Liver (tissue), 9 donors: ENCODE data around the gene HNF4A. TPM values are rescaled to one million over a fixed set of nuclear protein-coding genes. Genes with fewer than 3 reads are reported as not detected.
A peak's percentile ranks its signal among the peaks of the same experiment; 100 is the strongest.

ENCODE experiments used
- DNase-seq: peaks from one replicate; pipeline ENCODE4 v3.0.0-alpha.2; 2017; ENCODE audit warnings: low spot score
- H3K27ac ChIP-seq, 2 donors: one replicate each; pipeline ENCODE4 v1.7.0; 2013; ENCODE audit warnings: inconsistent platforms in 2 of 2, low read length in 2 of 2, control low read depth in 1 of 2, low read depth in 1 of 2, mild to moderate bottlenecking in 1 of 2
- H3K27me3 ChIP-seq, 4 donors: one replicate each; pipeline versions ENCODE4 v1.6.1 to v1.7.0; 2013; ENCODE audit warnings: low read length in 3 of 4, inconsistent platforms in 1 of 4, mild to moderate bottlenecking in 1 of 4, moderate library complexity in 1 of 4; ENCODE audit not compliant: control insufficient read depth in 4 of 4, insufficient read depth in 4 of 4
- H3K36me3 ChIP-seq, 4 donors: one replicate each; pipeline versions ENCODE4 v1.6.1 to v1.7.0; 2013; ENCODE audit warnings: low read length in 3 of 4, mild to moderate bottlenecking in 3 of 4, low read depth in 1 of 4, moderate library complexity in 1 of 4; ENCODE audit not compliant: control insufficient read depth in 4 of 4, insufficient read depth in 3 of 4
- H3K4me1 ChIP-seq, 4 donors: one replicate each; pipeline versions ENCODE4 v1.6.1 to v1.7.0; 2013; ENCODE audit warnings: low read length in 3 of 4, mild to moderate bottlenecking in 3 of 4, moderate library complexity in 1 of 4; ENCODE audit not compliant: control insufficient read depth in 4 of 4, insufficient read depth in 4 of 4
- H3K4me3 ChIP-seq, 3 donors: one replicate each; pipeline versions ENCODE4 v1.6.1 to v1.7.0; 2013; ENCODE audit warnings: low read length in 3 of 3, control low read depth in 1 of 3, low read depth in 1 of 3, mild to moderate bottlenecking in 1 of 3
- H3K9ac ChIP-seq, 2 donors: one replicate each; pipeline ENCODE4 v1.7.0; 2013; ENCODE audit warnings: low read length in 2 of 2, mild to moderate bottlenecking in 2 of 2, moderate library complexity in 2 of 2, control low read depth in 1 of 2, low read depth in 1 of 2
- H3K9me3 ChIP-seq, 4 donors: one replicate each; pipeline versions ENCODE4 v1.6.1 to v1.7.0; 2013; ENCODE audit warnings: low read length in 3 of 4; ENCODE audit not compliant: control insufficient read depth in 4 of 4
- ATF3 ChIP-seq: IDR thresholded peaks from 2 replicates; pipeline ENCODE4 v1.6.1; 2016; ENCODE audit warnings: antibody characterized with exemption
- CTCF ChIP-seq: fragments of 150-350 bp; IDR thresholded peaks from 2 replicates; pipeline ENCODE4 v1.5.1; 2017; ENCODE audit warnings: improper control_type of control experiment, low read depth, low read length; ENCODE audit not compliant: missing input control
- EGR1 ChIP-seq, 2 donors: IDR thresholded peaks; 2 replicates each; pipeline ENCODE4 v1.6.1; 2016 to 2018; ENCODE audit warnings: antibody characterized with exemption in 2 of 2, low read depth in 2 of 2
- GABPA ChIP-seq, 2 donors: IDR thresholded peaks in 1 of 2; conservative IDR thresholded peaks in 1 of 2; 2 replicates each; pipeline ENCODE4 v1.6.1; 2016; ENCODE audit warnings: antibody characterized with exemption in 2 of 2, mild to moderate bottlenecking in 1 of 2, moderate library complexity in 1 of 2
- HNF4A ChIP-seq, 2 donors: conservative IDR thresholded peaks; 2 replicates each; pipeline ENCODE4 v1.6.1; 2016; ENCODE audit warnings: antibody characterized with exemption in 2 of 2, mild to moderate bottlenecking in 2 of 2
- JUND ChIP-seq, 2 donors: IDR thresholded peaks; 2 replicates each; pipeline ENCODE4 v1.6.1; 2016; ENCODE audit warnings: antibody characterized with exemption in 2 of 2
- REST ChIP-seq: IDR thresholded peaks from 2 replicates; pipeline ENCODE4 v1.6.1; 2016; ENCODE audit warnings: antibody characterized with exemption, mild to moderate bottlenecking
- RXRA ChIP-seq, 2 donors: IDR thresholded peaks; 2 replicates each; pipeline ENCODE4 v1.6.1; 2017 to 2018; ENCODE audit warnings: antibody characterized with exemption in 2 of 2, mild to moderate bottlenecking in 1 of 2
- ZBTB33 ChIP-seq: IDR thresholded peaks from 2 replicates; pipeline ENCODE4 v1.6.1; 2016; ENCODE audit warnings: antibody characterized with exemption
- WGBS: extraction: QIAGEN DNeasy Blood & Tissue Kit; methylation state at CpG from one replicate; pipeline ENCODE4 v1.1.7; 2013; 5-methylcytosine and 5-hydroxymethylcytosine counted together
- polyA plus RNA-seq, 2 donors: library from polyadenylated mRNA; stranded (reverse) in 1 of 2; unstranded in 1 of 2; fragments of 200-250 nt in 1 of 2; fragments of >200 nt in 1 of 2; fragmentation: Nextera tagmentation in 1 of 2; extraction: Ambion mirVana in 1 of 2; gene quantifications; one replicate each; pipeline versions ENCODE4 v1.2.1 to v1.2.3, GENCODE V29; 2013 to 2015
- total RNA-seq, 2 donors: library from RNA; depleted of rRNA; stranded (reverse); fragments of >200 nt; gene quantifications; one replicate each; pipeline ENCODE4 v1.2.3, GENCODE V29; 2014
- donor health status: healthy.
- donor health status: healthy.
- donor health status: healthy.
- donor health status: healthy.
- donor health status: healthy.

HNF4A gene
- total and polyA plus RNA-seq, 4 donors, result 51.7 to 171 (median 86.0) TPM

- WGBS, result 44% methylated on average over 6 of the region's 6 CpGs
- H3K4me3 ChIP-seq, result peak overlapping the region in 2 of 3 donors; percentile 56 to 69
- no peaks in the 10 kb centered on the region for H3K9me3 ChIP-seq
- H3K27ac ChIP-seq, result peak overlapping the region; percentile 28 to 74
- H3K36me3 ChIP-seq, result peaks cover 0 to 6% (median 4%) of the 10 kb centered on the region in 4 donors
- TF ChIP-seq HNF4A (conservative IDR thresholded peaks at IDR 0.05) (peak in 1 of 2 donors; percentile 24), JUND (IDR thresholded peaks at IDR 0.05) (peak in 1 of 2 donors; percentile 59), GABPA (IDR thresholded peaks at IDR 0.05 in 1 of 2, conservative IDR thresholded peaks at IDR 0.05 in 1 of 2) (no peak), EGR1 (IDR thresholded peaks at IDR 0.05; ENCODE audit: low read depth in 2 of 2) (no peak), ATF3 (no peak), REST (no peak), CTCF (no peak), ZBTB33 (no peak)
- no peak overlapping the region for H3K9ac ChIP-seq
- no peaks in the 10 kb centered on the region for H3K27me3 ChIP-seq
- no peak for DNase-seq
- H3K4me1 ChIP-seq, result peaks cover 0 to 35% (median 24%) of the 10 kb centered on the region in 4 donors
Measured at GRCh38 chr20:44354979-44355497, 461 bp upstream of the HNF4A start.

GRCh38 chr20:44356353-44356723 lies 839 bp downstream of the HNF4A start:
- no peak for DNase-seq
- Histone ChIP-seq H3K27ac (peak overlapping the region; percentile 28 to 74), H3K4me3 (peak overlapping the region; percentile 55 to 69 (median 56)), H3K36me3 (peaks cover 0 to 14% (median 11%) of the 10 kb centered on the region in 4 donors), H3K27me3 (no peaks in the 10 kb centered on the region), H3K9me3 (no peaks in the 10 kb centered on the region), H3K4me1 (peaks cover 0 to 35% (median 24%) of the 10 kb centered on the region in 4 donors), H3K9ac (peak overlapping the region in 1 of 2 donors; percentile 74)
- TF ChIP-seq RXRA (IDR thresholded peaks at IDR 0.05) (no peak), JUND (IDR thresholded peaks at IDR 0.05) (peak in 1 of 2 donors; percentile 9)
- 32% methylated on average over 14 of the region's 14 CpGs for WGBS
